ENCODE data around the gene ORMDL2. TPM values are rescaled to one million over a fixed set of nuclear protein-coding genes. Genes with fewer than 3 reads are reported as not detected.

ORMDL2 gene, protein sequence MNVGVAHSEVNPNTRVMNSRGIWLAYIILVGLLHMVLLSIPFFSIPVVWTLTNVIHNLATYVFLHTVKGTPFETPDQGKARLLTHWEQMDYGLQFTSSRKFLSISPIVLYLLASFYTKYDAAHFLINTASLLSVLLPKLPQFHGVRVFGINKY
- total RNA-seq = 18.0 and 21.6 TPM in 2 replicates

- peak within 1 kb of the TSS; percentile 75 for H3K4me3 ChIP-seq (ENCODE audit: low read depth, low read length)
- no peak for TF ChIP-seq CTCF (IDR thresholded peaks at IDR 0.05; ENCODE audit: insufficient read depth, low read depth, low read length)
- DNase-seq (ENCODE audit: low read depth) = peak; percentile 100
These were observed at the start of gene ORMDL2, which contains the start of gene SARNP for GRCh38 chr12:55817345-55818139. Gene ORMDL2, plus strand, starts transcription at chr12:55818041. Its CDS starts 959 bp downstream, at chr12:55819000. Gene SARNP, minus strand, starts transcription at chr12:55817724. Its CDS starts 23 bp downstream, at chr12:55817701.

GRCh38 chr12:55771736-55772135, 46.1 kb upstream of the ORMDL2 start:
- no peak for DNase-seq (ENCODE audit: low read depth)
- no peak overlapping the region for H3K4me3 ChIP-seq (ENCODE audit: low read depth, low read length)
- no peak for TF ChIP-seq CTCF (IDR thresholded peaks at IDR 0.05; ENCODE audit: insufficient read depth, low read depth, low read length)

DNA sequence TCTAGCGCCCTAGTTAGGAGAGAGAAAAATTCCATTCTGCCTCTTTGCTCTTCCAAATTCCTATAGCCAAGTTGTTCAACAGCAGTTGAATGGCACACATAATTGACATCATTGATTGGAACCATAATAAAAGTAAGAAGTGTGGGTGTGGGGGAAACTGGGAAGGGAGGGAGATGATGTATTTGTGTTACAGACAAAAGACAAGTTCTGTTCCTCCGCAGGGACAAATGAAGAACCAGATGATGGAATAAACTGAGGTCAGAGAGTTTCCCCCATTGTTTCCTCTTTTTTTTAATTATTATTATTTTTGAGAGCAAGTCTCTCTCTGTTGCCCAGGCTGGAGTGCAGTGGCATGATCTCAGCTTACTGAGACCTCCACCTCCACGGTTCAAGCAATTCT, 40.0 kb upstream of the ORMDL2 start:
- DNase-seq (ENCODE audit: low read depth) = no peak
- TF ChIP-seq CTCF (IDR thresholded peaks at IDR 0.05; ENCODE audit: insufficient read depth, low read depth, low read length) = no peak
- no peak overlapping the region for H3K4me3 ChIP-seq (ENCODE audit: low read depth, low read length)

DNA sequence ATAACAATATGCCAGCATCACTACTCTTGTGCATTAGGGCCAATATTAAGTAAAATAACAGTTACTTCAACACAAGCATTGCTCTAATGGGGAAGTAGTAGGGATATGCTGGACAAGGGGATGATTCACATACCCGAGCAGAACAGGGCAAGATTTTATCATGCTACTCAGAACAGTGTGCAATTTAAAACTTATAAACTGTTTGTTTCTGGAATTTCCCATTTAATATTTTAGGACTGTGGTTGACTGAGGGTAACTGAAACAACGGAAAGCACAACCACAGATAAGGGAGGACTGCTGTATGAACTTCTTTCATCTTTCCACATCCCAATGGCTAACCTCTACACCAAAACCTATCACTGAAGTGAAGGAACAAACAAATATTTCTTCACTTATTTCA, 37.2 kb upstream of the ORMDL2 start:
- peak; percentile 55 for DNase-seq (ENCODE audit: low read depth)
- H3K4me3 ChIP-seq (ENCODE audit: low read depth, low read length) = no peak overlapping the region
- TF ChIP-seq CTCF (IDR thresholded peaks at IDR 0.05; ENCODE audit: insufficient read depth, low read depth, low read length) = no peak

- no peak for DNase-seq (ENCODE audit: low read depth)
- no peak overlapping the region for H3K4me3 ChIP-seq (ENCODE audit: low read depth, low read length)
- TF ChIP-seq CTCF (IDR thresholded peaks at IDR 0.05; ENCODE audit: insufficient read depth, low read depth, low read length) = no peak
These were observed 29.3 kb upstream of the ORMDL2 start for GRCh38 chr12:55788546-55788945.

DNA sequence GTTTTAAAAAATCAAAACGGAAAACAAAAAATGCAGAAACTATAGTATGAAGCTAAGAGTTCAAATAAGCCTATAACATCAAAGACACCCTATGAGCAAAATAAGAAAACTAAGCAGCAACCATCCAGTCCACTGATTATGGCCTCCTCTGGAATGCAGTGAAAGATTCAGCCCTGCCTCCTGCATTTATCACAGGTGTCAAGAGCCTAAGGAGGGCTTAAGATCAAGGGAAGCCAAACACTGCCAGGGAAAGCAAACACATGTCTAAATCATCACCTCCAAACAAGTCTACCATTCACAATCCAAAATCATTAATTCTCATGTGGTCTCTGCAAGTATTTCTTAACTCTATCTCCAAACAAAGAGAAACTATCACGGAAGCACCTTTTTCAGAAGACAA, 28.7 kb upstream of the ORMDL2 start:
- no peak for DNase-seq (ENCODE audit: low read depth)
- no peak overlapping the region for H3K4me3 ChIP-seq (ENCODE audit: low read depth, low read length)
- no peak for TF ChIP-seq CTCF (IDR thresholded peaks at IDR 0.05; ENCODE audit: insufficient read depth, low read depth, low read length)
